Left lung (tissue), 10 donors: ENCODE measurements around the gene SLC6A7. TPM values are rescaled to one million over a fixed set of nuclear protein-coding genes. Genes with fewer than 3 reads are reported as not detected.

Experiments used
- ATAC-seq: fragments of 200-7000 bp; cut with Tn5 transposase; one replicate; pipeline ENCODE4 v1.9.1; 2020; ENCODE audit warnings: moderate library complexity
- DNase-seq, 4 donors: peaks; one replicate each; pipeline ENCODE4 v3.0.0-alpha.2; 2013 to 2020
- H3K27ac ChIP-seq, 2 donors: fragments of 200-600 bp; sonication (generic) in 1 of 2; one replicate each; pipeline versions ENCODE4 v1.5.0 to v1.8.0; 2020 to 2021
- H3K27me3 ChIP-seq, 2 donors: fragments of 200-600 bp; sonication (generic) in 1 of 2; one replicate each; pipeline versions ENCODE4 v1.5.0 to v1.8.0; 2020 to 2021
- H3K36me3 ChIP-seq, 2 donors: fragments of 200-600 bp; sonication (generic) in 1 of 2; one replicate each; pipeline versions ENCODE4 v1.5.0 to v1.8.0; 2020 to 2021
- H3K4me1 ChIP-seq, 2 donors: fragments of 200-600 bp; one replicate each; pipeline ENCODE4 v1.8.0; 2021
- H3K4me3 ChIP-seq, 2 donors: fragments of 200-600 bp; sonication (generic) in 1 of 2; one replicate each; pipeline versions ENCODE4 v1.5.0 to v1.8.0; 2020 to 2021; ENCODE audit warnings: mild to moderate bottlenecking in 1 of 2
- H3K9me3 ChIP-seq, 2 donors: fragments of 200-600 bp; sonication (generic) in 1 of 2; one replicate each; pipeline versions ENCODE4 v1.5.0 to v1.8.0; 2020 to 2021
- intact Hi-C, 2 donors: fragments of 100-400 bp; cut with DNase I; formaldehyde crosslinking; loops; one replicate each; pipeline versions ENCODE4 v1.11.2 to v1.14.2; 2022
- polyA plus RNA-seq, 6 donors: library from polyadenylated mRNA; unstranded; fragments of 120-200 nt; gene quantifications; one replicate each; pipeline ENCODE4 v1.2.1, GENCODE V29; 2013; ENCODE audit not compliant: insufficient read length in 6 of 6
- total RNA-seq, 2 donors: library from RNA; stranded (reverse); fragmentation: NEBNext Ultra II Directional; extraction: Animal tissue kit (Norgen Biotek cat#: 25700); gene quantifications; one replicate each; pipeline ENCODE4 v1.2.1, GENCODE V29; 2021
- TF ChIP-seq, protein P1 (sequence below), 2 donors: fragments of 200-600 bp; sonication (generic) in 1 of 2; IDR thresholded peaks; one replicate each; pipeline versions ENCODE4 v1.5.0 to v1.8.0; 2021; ENCODE audit warnings: antibody characterized with exemption in 2 of 2
- donor health status: DM: no; HTN: yes; CAD: no.
- donor health status: DM: no; HTN: no; CAD: no.

Gene SLC6A7
- total and polyA plus RNA-seq, 8 donors: 0.13 TPM; not detected in 7

DNA sequence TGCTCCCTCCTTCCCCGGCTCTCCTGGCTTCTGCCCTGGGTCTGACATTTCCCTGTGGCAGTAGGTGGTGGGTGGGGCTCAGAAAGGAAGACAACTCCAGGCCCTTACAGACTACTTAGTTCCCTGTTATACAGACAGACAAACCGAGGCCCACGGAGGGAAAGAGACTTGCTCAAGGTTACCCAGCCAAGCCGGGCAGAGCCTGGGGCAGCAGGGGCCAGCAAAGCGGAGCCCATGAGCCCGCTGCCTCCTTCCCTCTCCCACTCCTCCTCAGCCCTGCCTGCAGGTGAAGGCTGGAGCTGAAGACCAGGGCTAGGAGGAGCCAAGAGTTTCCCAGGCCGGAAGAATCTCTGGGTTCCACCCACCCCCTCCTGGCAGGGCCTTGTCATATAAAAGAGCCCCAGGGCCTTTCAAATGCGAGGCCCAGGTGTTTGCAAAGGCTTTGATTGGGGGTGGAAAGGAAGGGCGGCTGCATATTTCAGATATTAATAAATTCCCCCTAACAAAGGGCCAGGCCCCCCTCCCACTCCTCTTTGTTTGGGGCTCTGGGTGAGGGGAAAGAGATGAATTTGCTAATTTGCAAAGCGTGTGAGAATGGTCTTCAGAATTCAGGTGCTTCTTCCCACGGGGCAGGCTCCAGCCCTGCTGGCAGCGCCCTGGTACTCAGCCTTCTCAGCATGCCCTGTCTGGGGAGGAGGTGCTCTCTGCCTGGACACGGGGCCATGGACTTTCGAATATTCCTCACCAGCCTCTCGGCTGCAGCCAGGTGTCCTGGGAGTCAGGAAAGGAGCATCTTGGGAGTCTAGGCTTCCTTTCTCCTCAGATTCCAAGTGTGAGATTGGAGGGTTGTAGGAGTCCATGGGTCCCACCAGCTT is 21.5 kb downstream of the SLC6A7 start:
- DNase-seq (peak in 1 of 4 donors; percentile 43), ATAC-seq (no peak)
- H3K9me3 ChIP-seq: no peaks in the 10 kb centered on the region
- H3K36me3 ChIP-seq: no peaks in the 10 kb centered on the region
- H3K27ac ChIP-seq: no peak overlapping the region
- intact Hi-C loops: no loop called here
- no peak overlapping the region for H3K4me3 ChIP-seq
- TF ChIP-seq, protein P1, sequence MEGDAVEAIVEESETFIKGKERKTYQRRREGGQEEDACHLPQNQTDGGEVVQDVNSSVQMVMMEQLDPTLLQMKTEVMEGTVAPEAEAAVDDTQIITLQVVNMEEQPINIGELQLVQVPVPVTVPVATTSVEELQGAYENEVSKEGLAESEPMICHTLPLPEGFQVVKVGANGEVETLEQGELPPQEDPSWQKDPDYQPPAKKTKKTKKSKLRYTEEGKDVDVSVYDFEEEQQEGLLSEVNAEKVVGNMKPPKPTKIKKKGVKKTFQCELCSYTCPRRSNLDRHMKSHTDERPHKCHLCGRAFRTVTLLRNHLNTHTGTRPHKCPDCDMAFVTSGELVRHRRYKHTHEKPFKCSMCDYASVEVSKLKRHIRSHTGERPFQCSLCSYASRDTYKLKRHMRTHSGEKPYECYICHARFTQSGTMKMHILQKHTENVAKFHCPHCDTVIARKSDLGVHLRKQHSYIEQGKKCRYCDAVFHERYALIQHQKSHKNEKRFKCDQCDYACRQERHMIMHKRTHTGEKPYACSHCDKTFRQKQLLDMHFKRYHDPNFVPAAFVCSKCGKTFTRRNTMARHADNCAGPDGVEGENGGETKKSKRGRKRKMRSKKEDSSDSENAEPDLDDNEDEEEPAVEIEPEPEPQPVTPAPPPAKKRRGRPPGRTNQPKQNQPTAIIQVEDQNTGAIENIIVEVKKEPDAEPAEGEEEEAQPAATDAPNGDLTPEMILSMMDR (IDR thresholded peaks at IDR 0.05): no peak
- no peaks in the 10 kb centered on the region for H3K4me1 ChIP-seq
- H3K27me3 ChIP-seq: peaks cover 0 to 28% of the 10 kb centered on the region in 2 donors

DNA sequence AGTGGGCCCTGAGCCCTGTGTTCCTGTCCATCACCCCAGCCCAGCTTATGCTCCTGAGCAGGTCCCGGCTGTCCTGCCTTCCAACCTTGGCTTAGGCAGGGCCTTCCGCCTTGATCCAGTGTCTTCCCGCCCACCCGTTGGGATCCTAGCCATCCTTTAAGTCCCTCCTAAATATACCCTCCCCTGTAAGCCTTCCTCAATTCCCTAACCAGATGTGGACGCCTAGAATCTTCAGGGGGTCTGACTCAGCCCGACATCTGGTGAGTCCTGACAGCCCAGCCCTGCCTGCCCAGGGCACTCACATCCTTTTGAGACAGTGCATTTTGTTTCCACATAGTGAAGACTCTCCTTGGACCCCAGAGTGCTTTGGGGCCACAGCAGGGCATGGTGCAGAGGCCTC is 23.7 kb downstream of the SLC6A7 start:
- Histone ChIP-seq H3K4me3 (no peak overlapping the region), H3K27ac (no peak overlapping the region), H3K4me1 (no peaks in the 10 kb centered on the region), H3K27me3 (peaks cover 0 to 19% of the 10 kb centered on the region in 2 donors), H3K9me3 (no peaks in the 10 kb centered on the region), H3K36me3 (no peaks in the 10 kb centered on the region)
- ATAC-seq: no peak
- intact Hi-C loops: no loop called here
- peak in 1 of 4 donors; percentile 50 for DNase-seq
- TF ChIP-seq, protein P1 (IDR thresholded peaks at IDR 0.05): no peak

DNA sequence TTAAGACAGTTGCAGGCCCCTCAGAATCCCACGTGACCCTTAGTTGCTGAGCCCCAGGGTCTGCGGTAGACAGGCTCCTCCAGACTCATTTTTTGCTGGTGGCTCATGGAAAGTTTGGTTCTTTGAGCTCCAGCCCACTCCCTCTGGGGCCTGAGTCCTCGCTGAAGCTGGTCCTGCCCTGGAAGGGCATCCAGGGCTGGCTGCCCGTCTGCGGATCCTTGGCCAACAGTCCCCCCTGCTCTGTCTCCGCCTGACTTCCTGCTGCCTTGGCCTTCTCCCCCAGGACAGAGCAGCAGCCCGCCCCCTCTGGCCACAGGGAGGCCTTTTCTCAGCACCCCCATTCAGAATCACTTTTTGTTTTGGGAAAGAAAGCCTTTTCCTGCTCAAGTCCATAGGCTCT is 24.4 kb downstream of the SLC6A7 start:
- peaks cover 0 to 16% of the 10 kb centered on the region in 2 donors for H3K27me3 ChIP-seq
- H3K4me3 ChIP-seq: no peak overlapping the region
- DNase-seq (peak in 1 of 4 donors; percentile 43), ATAC-seq (no peak)
- H3K36me3 ChIP-seq: no peaks in the 10 kb centered on the region
- intact Hi-C loops: loop anchor here in 1 of 2 donors (2.0 kb wide), 1 partner anchor 81 kb away; no protein-coding TSS in a partner anchor
- no peaks in the 10 kb centered on the region for H3K4me1 ChIP-seq
- H3K27ac ChIP-seq: peak overlapping the region in 1 of 2 donors; percentile 7
- TF ChIP-seq, protein P1 (IDR thresholded peaks at IDR 0.05): no peak
- no peaks in the 10 kb centered on the region for H3K9me3 ChIP-seq

DNA sequence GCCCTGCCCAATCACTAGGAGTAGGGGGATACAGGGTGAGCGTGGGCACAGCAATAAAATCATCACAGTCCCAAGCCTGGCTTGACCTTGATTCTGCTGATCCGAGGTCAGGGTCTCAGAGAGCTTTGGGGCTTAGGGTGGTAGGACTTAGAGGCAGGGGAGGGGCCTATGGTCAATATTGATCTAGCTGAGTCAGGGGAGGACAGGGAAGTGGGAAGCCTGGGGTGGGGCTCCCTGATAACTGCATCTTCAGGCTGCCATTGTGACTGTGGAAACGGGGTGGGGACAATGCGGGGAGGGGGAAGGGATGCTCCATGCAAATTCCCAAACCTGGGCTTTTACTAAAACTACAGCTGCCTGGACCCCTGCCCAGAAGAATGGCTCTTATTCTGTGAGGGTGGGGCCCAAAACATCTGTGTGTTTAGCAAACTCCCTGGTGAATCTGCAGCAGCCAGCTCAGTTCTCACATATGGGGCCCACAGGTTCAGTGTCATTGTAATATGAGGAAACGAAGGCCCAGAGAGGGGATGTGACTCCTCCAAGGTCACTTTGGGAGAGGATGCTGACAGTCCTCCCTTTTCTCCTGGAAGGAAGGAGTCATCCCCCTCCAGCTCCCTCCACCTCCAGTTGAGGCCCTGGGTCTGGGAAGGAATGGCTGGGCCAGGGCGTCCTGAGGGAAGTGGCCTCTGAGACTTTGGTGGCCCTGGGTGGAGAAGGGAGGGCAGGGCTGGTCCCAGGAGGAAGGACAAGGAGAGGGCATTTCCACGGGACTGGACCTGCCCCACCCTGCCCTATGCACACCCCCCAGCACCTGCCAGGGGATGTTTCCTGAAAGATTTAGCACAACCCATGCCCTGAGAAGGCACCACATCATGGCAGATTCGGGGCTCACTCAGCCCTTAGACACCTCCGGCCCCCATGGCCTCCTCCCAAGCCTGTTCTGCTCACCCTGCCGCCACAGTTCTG is 26.4 kb downstream of the SLC6A7 start:
- ATAC-seq: no peak
- Histone ChIP-seq H3K27ac (no peak overlapping the region), H3K27me3 (peaks cover 0 to 14% of the 10 kb centered on the region in 2 donors)

More for the DNA sequence above, 26.4 kb downstream of the SLC6A7 start:
- H3K36me3 ChIP-seq: no peaks in the 10 kb centered on the region
- H3K9me3 ChIP-seq: no peaks in the 10 kb centered on the region
- H3K4me1 ChIP-seq: no peaks in the 10 kb centered on the region
- peak in 1 of 4 donors; percentile 47 for DNase-seq
- TF ChIP-seq, protein P1 (IDR thresholded peaks at IDR 0.05): no peak
- no peak overlapping the region for H3K4me3 ChIP-seq
- intact Hi-C loops: loop anchor here in 1 of 2 donors (2.0 to 5.0 kb wide), 2 partner anchors 54 to 83 kb away; no protein-coding TSS in a partner anchor
